ENCODE data around the gene NKAIN4.
A peak's percentile ranks its signal among the peaks of the same experiment; 100 is the strongest.
"Not testable (repeated sequence)": the region's sequence is repeated elsewhere in the genome, so short reads cannot be mapped to it uniquely, and the experiment has no call there.

Gene NKAIN4

GRCh38 chr20:63238514-63239125 is 15.6 kb downstream of the NKAIN4 start:
- no peak for DNase-seq (ENCODE audit: low spot score)

DNA sequence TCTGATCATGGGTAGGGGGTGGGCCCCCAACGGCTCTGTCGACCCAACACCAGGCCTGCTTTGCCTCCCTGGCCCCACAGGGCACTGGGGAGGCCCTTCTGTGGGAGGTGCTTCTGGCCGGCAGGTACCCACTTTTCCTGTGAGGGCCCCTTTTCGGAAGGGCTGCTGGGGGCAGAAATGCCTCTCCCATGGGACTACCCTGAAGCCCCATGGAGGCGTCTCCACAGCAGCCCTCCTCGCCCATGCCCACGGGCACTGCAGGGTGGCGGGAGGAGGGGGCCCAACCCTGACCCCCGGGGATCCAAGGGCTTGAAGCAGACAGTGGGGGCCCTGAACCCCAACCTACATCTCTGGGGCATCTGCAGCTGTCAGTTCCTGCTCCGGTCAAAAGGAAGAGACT is 16.2 kb downstream of the NKAIN4 start:
- DNase-seq (ENCODE audit: low spot score), result no peak

DNA sequence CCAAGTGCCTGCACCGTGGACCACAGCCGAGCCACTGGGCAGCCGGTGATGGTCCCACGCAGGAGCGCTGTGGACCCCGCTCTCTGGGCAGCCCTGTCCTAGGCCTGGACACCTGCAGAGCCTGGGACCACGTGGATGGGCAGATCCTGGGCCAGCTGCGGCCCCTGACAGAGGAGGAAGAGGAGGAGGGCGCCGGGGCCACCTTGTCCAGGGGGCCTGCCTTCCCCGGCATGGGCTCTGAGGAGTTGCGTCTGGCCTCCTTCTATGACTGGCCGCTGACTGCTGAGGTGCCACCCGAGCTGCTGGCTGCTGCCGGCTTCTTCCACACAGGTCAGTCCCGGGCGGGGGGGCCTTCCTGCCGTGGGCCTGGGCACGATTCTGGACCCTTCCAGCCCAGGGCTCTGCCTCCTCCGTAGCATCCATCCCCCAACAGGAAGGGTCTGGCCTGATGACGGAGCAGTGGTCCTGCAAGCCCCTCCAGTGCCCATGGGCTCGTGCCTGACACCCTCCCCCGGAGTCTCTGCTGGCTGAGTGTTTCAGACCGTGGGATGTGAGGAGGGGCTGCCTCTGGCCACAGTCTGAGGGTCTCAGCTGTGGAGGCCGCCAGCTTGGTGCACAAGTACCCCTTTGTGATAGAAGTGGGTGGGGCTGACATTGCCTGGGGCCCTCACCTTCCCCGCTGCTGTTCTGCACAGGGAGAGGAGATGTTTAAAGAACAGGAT is 18.0 kb downstream of the NKAIN4 start:
- DNase-seq (ENCODE audit: low spot score), result no peak

DNA sequence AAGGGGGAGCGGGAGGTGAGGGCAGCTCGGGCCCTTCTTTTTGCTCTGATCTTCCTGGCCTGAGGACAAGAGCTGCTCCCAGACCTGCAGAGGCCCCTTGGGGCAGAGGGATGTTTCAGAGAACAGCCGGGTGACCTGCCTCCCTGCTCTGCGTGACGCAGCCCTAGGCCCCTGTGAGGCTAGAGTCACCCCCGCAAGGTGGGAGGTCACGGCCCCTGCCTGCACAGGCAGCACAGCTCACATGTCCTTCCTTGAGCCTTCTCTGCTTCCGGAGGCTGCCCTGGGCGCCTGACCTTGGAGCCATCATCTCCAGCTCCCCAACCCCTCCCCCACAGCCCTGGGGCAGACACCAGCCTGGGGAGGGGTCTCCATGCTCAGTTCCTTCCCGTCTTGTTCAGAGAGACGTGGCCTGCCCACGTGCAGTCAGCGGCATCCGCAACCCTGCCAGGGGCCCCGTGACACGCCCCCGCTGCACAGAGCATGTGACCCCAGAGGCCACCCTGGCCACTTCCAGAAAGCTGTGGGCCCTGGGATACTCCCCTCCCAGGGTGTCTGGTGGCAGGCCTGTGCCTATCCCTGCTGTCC is 18.8 kb downstream of the NKAIN4 start, which contains the start of gene BIRC7:
TSS of gene BIRC7 (plus strand) at position 507 of the 585 bp plus-strand sequence. CDS start 192 bp downstream, outside the sequence.
- no peak for DNase-seq (ENCODE audit: low spot score)

- DNase-seq (ENCODE audit: low spot score), result peak; percentile 66
Measured at GRCh38 chr20:63234693-63235398, 19.4 kb downstream of the NKAIN4 start.

DNA sequence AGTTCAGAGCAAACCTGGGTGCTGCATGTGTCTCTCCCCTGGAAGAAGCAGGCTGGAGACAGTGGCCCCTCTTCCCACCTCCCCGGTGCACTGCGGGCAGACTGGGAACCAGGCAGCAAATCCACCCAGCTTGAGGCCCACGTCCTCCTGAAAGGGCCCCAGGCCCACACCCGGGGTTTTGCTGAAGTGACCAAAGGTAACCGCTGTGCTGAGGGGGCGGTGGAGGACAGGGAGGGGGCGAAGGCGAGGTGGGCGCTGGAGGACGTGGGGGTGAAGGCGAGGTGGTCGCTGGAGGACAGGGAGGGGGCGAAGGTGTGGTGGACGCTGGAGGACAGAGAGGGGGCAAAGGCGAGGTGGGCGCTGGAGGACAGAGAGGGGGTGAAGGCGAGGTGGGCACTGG is 20.3 kb downstream of the NKAIN4 start:
- DNase-seq (ENCODE audit: low spot score), result no peak

DNA sequence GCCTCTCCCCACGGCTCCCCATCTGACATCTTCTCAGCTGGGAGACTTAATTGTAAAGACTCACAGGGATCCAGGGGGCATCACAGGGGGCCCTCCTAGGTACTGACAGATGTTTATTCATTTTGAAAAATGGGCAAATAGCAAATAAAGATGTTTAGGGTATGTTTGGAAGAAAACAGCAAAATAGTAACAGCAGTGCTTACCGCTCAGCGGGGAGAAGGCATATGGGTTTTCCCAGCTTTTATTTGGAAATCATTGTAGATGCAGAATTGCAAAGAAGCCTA is 21.3 kb downstream of the NKAIN4 start:
- no peak for DNase-seq (ENCODE audit: low spot score)

GRCh38 chr20:63232235-63233060 is 21.8 kb downstream of the NKAIN4 start:
- no peak for DNase-seq (ENCODE audit: low spot score)

- DNase-seq (ENCODE audit: low spot score), result peak; percentile 83
Measured at GRCh38 chr20:63230800-63231268, 23.4 kb downstream of the NKAIN4 start.

DNA sequence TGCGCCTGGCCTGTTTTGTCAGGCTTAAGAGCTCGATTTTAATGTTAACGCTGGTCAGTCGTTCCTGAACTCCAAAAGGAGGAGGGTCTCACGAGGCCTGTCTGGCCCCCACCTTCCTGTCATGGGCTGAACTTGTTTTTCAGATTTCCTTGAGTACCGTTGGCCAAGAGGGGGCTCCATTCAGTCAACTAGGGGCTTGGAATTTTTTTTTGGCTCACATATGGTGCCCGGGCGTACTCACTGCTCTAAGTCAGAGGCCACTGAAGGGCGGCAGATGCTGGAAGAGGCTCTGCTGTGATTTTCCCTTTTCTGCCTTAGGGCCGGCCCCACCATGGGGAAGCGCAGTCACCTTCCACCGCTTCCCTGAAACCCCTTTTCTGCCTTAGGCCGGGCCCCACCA is 25.5 kb downstream of the NKAIN4 start:
- no peak for DNase-seq (ENCODE audit: low spot score)

GRCh38 chr20:63227260-63227659 is 27.0 kb downstream of the NKAIN4 start:
- DNase-seq (ENCODE audit: low spot score), result no peak

DNA sequence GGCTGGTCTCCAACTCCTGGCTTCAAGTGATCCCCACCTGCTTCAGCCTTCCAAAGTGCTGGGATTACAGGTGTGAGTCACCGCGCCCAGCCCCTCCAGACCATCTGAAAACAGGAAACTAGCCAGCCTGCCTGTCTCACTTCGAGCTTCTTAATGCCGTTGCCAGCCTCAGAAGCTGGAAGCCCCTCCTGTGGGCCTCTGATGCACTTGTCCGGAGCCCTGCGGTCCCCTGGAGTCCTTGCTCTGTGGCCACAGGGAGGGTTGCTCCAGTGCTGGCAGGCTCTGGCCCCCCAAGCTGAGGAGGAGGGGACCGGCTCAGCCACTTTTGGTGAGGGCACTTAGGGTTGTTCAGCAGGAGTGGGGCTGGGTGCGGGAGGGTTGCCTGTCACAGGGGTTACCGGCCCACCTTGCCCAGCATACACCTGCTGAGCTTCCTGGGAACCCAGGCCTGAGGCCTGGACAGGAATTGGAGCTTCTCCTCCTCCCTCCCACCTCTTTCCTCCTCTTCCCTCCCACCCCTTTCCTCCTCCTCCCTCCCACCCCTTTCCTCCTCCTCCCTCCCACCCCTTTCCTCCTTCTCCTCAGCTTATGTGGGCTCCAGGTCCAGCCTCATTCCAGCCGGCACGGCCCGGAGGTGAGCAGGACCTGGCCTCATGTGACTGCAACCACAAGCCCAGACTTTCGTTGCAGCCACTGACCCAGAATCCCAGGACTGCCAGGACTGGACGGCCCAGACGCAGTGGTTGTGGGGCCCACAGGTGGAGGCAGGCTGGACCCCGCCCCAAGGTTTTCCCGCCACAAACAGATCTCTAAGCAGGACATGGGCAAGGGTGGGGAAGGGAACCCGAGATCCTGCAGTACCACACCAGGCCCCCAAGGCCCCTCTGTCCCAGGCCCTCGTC is 28.0 kb downstream of the NKAIN4 start:
- DNase-seq (ENCODE audit: low spot score), result no peak

- DNase-seq (ENCODE audit: low spot score), result no peak
Measured at GRCh38 chr20:63225082-63225454, 29.2 kb downstream of the NKAIN4 start.

- peak; percentile 74 for DNase-seq (ENCODE audit: low spot score)
Measured at GRCh38 chr20:63224412-63225081, 29.7 kb downstream of the NKAIN4 start.

DNA sequence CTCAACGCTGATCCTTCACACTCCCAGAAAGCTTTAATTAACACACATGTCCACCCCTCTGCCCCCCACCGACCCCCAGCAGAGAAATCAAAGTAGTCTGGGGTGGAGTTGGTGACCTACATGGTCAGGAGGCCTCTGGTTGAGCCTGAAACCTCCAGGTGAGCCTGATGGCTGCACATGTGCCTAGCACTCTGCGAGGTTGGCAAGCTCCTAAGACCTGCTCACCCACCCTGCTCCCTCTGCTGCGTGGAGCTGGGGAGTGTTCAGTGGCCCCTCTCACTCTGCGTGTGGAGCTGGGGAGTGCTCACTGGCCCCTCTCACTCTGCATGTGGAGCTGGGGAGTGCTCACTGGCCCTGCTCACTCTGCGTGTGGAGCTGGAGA is 30.4 kb downstream of the NKAIN4 start:
- DNase-seq (ENCODE audit: low spot score), result no peak

GRCh38 chr20:63223121-63223825 is 31.0 kb downstream of the NKAIN4 start:
- peak; percentile 79 for DNase-seq (ENCODE audit: low spot score)

DNA sequence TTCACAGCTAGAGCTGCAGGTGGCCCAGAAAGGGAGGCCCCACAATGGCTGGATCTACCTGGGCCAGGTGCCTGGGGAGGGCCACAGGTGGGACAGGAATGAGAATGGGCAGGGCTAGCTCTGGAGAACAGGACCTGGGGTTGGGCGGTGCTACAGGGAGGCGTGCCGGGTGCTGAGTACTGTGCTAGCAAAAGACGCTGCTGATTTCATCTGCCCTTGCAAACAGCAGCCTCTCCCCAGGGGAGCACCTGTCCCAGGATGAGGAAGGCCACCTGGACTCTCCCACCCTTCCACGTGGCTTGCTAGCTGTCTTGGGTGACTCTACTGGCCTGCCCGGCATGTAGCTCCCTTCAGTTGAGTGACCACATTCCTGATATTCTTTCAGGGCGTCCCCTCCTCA is 31.7 kb downstream of the NKAIN4 start:
- DNase-seq (ENCODE audit: low spot score), result no peak

DNA sequence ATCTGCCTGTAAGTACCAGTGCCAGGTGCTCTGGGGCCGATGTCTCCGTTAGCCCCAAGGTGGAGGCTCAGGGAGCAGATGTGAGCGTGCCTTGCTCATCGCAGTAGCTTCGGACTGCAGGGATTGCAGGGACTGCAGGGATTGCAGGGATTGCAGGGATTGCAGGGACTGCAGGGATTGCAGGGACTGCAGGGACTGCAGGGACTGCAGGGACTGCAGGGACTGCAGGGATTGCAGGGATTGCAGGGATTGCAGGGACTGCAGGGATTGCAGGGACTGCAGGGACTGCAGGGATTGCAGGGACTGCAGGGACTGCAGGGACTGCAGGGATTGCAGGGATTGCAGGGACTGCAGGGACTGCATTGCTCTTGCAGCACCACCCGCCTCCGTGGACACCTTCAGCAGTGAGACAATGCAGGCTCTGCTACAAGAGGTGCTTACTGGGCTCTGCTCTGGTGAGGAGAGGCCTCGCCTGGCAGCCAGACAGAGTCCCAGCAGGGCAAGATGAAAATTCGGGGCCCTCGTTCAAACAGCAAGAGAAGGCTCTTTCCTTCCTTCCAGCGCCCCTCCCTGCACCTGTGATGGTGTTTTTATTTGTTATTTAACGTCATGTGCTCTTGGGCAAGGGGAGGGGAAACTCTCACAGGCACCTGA is 32.7 kb downstream of the NKAIN4 start:
- DNase-seq (ENCODE audit: low spot score), result not testable (repeated sequence)

Measured in SK-N-DZ (cell line).